K562 (cell line): ENCODE results near the gene TNFAIP8L1. TPM values are rescaled to one million over a fixed set of nuclear protein-coding genes. Genes with fewer than 3 reads are reported as not detected.

Source experiments
- ATAC-seq: fragments of 200-7000 bp; cut with Tn5 transposase; 3 replicates; pipeline ENCODE4 v1.9.1; 2020; ENCODE audit warnings: moderate library complexity
- BruUV-seq: library from RNA; stranded (reverse); fragments of 400-500 nt; replicated peaks from 2 replicates; lab custom pipeline; 2021; lab: Mats Ljungman, UMichigan
- CTCF ChIA-PET: fragments of 300-600 bp; formaldehyde crosslinking; extraction: SDS; loops from one replicate; lab custom pipeline; 2021; ENCODE audit warnings: low intra/inter-chr PET ratio; lab: Yijun Ruan, JAX
- POLR2A ChIA-PET: fragments of 300-600, 350-650 bp; sonication (Branson Sonifier 250); formaldehyde crosslinking; extraction: SDS; loops from one replicate; lab custom pipeline; 2021; ENCODE audit warnings: antibody characterized with exemption, inconsistent platforms; lab: Yijun Ruan, JAX
- DNase-seq, 4 experiments: peaks; one replicate each; pipeline versions ENCODE4 v3.0.0 to v3.0.0-alpha.2; 2011 to 2018; ENCODE audit warnings: low spot score in 3 of 4, mixed read lengths in 3 of 4; ENCODE audit errors: extremely low read depth in 1 of 4
- FAIRE-seq: peaks from 2 replicates; lab custom pipeline; 2011; peaks lifted over from hg19 to GRCh38; lab: Jason Lieb, UNC
- H2AFZ ChIP-seq: 2 replicates; pipeline ENCODE4 v1.6.0; 2011; ENCODE audit warnings: low read depth, low read length, control low read depth, inconsistent platforms
- H3K27ac ChIP-seq: fragments of 200-600 bp; 3 replicates; pipeline ENCODE4 v1.8.0; 2011; ENCODE audit warnings: low read depth, mild to moderate bottlenecking, control low read depth, inconsistent platforms, low read length, moderate library complexity, mixed read lengths; ENCODE audit errors: extremely low read depth
- H3K27me3 ChIP-seq, 2 experiments: fragments of 300-600 bp in 1 of 2; 2 replicates in 1 of 2; 3 replicates in 1 of 2; pipeline versions ENCODE4 v1.6.0 to v1.8.0; 2011; ENCODE audit warnings: inconsistent platforms in 2 of 2, low read length in 2 of 2, mild to moderate bottlenecking in 1 of 2, mixed read lengths in 1 of 2, moderate library complexity in 1 of 2; ENCODE audit not compliant: control insufficient read depth in 2 of 2, insufficient read depth in 2 of 2
- H3K36me3 ChIP-seq: fragments of 300-600 bp; 3 replicates; pipeline ENCODE4 v1.8.0; 2011; ENCODE audit warnings: mild to moderate bottlenecking, low read length, inconsistent platforms; ENCODE audit not compliant: control insufficient read depth, insufficient read depth
- H3K4me1 ChIP-seq, 2 experiments: fragments of 200-600 bp in 1 of 2; replicated peaks in 1 of 2; 2 replicates in 1 of 2; 3 replicates in 1 of 2; pipeline versions ENCODE4 v1.5.1 to v1.8.0; 2011; ENCODE audit warnings: inconsistent platforms in 2 of 2, low read length in 2 of 2, mild to moderate bottlenecking in 1 of 2, mixed read lengths in 1 of 2, moderate library complexity in 1 of 2; ENCODE audit not compliant: control insufficient read depth in 2 of 2, insufficient read depth in 2 of 2
- H3K4me2 ChIP-seq: 2 replicates; pipeline ENCODE4 v1.6.1; 2011; ENCODE audit warnings: low read length, control low read depth, inconsistent platforms, mixed read lengths; ENCODE audit not compliant: insufficient read depth
- H3K4me3 ChIP-seq: fragments of 200-600 bp; sonication (generic), shearing (Covaris generic); 2 replicates; pipeline ENCODE4 v1.5.1; 2016; ENCODE audit warnings: control low read depth, inconsistent platforms
- H3K79me2 ChIP-seq: fragments of 200-600 bp; 3 replicates; pipeline ENCODE4 v1.8.0; 2011; ENCODE audit warnings: low read length, inconsistent platforms; ENCODE audit not compliant: control insufficient read depth, insufficient read depth
- H3K9ac ChIP-seq, 2 experiments: 2 replicates each; pipeline versions ENCODE4 v1.6.0 to v1.6.1; 2011; ENCODE audit warnings: low read depth in 2 of 2, low read length in 2 of 2, control low read depth in 1 of 2, inconsistent platforms in 1 of 2, mild to moderate bottlenecking in 1 of 2, mixed read lengths in 1 of 2; ENCODE audit not compliant: insufficient read depth in 1 of 2
- H3K9me1 ChIP-seq: one replicate; pipeline ENCODE4 v1.6.0; 2011; ENCODE audit warnings: inconsistent platforms, mild to moderate bottlenecking, low read length, moderate library complexity; ENCODE audit not compliant: control insufficient read depth, insufficient read depth
- H3K9me3 ChIP-seq: replicated peaks from 2 replicates; pipeline ENCODE4 v1.5.1; 2011; ENCODE audit warnings: low read depth, low read length, inconsistent platforms; ENCODE audit not compliant: control insufficient read depth, insufficient read depth
- H4K20me1 ChIP-seq: replicated peaks from 2 replicates; pipeline ENCODE4 v1.6.1; 2011; ENCODE audit warnings: low read length, inconsistent platforms, mixed read lengths; ENCODE audit not compliant: control insufficient read depth, insufficient read depth
- CBX1 ChIP-seq: sonication (generic); IDR thresholded peaks from 2 replicates; pipeline ENCODE4 v1.6.1; 2016; ENCODE audit warnings: antibody characterized with exemption, low read depth, mild to moderate bottlenecking
- CXXC5 ChIP-seq: fragments of 250-450 bp; sonication (Bioruptor Pico); IDR thresholded peaks from 2 replicates; pipeline ENCODE4 v1.8.0; 2022; ENCODE audit warnings: inconsistent platforms, mild to moderate bottlenecking, moderate library complexity
- FOXK2 ChIP-seq, 2 experiments: fragments of 450-650 bp; IDR thresholded peaks in 1 of 2; conservative IDR thresholded peaks in 1 of 2; 2 replicates each; pipeline ENCODE4 v1.6.1; 2016; ENCODE audit warnings: low read depth in 2 of 2, mild to moderate bottlenecking in 1 of 2
- IRF2 ChIP-seq: sonication (generic); formaldehyde crosslinking; IDR thresholded peaks from 2 replicates; pipeline ENCODE4 v1.8.1; 2022; ENCODE audit warnings: mild to moderate bottlenecking, missing genetic modification reagents
- NFIX ChIP-seq: fragments of 250-450 bp; sonication (Bioruptor Pico); IDR thresholded peaks from 2 replicates; pipeline ENCODE4 v1.4.0; 2020; ENCODE audit warnings: low read depth, mild to moderate bottlenecking, moderate library complexity
- POLR2G ChIP-seq: fragments of 200-400 bp; formaldehyde crosslinking; IDR thresholded peaks from 2 replicates; pipeline ENCODE4 v1.6.1; 2017; ENCODE audit warnings: low read depth, mild to moderate bottlenecking, antibody characterized with exemption, low read length, moderate library complexity
- SMARCB1 ChIP-seq: IDR thresholded peaks from 2 replicates; pipeline ENCODE4 v1.6.1; 2011; ENCODE audit warnings: improper control_type of control experiment, low read depth; ENCODE audit not compliant: insufficient read length
- SMC3 ChIP-seq: conservative IDR thresholded peaks from 2 replicates; pipeline ENCODE4 v1.6.1; 2011; ENCODE audit warnings: low read depth, low read length, improper control_type of control experiment; ENCODE audit not compliant: insufficient read depth
- SP1 ChIP-seq: sonication (generic); formaldehyde crosslinking; IDR thresholded peaks from 2 replicates; pipeline ENCODE4 v1.8.1; 2022; ENCODE audit warnings: mild to moderate bottlenecking, missing genetic modification reagents
- ZBTB17 ChIP-seq: fragments of 450-650 bp; formaldehyde crosslinking; IDR thresholded peaks from 2 replicates; pipeline ENCODE4 v1.4.0; 2020; ENCODE audit warnings: mild to moderate bottlenecking
- WGBS: fragments of 100-300 bp; shearing (Covaris generic); methylation state at CpG from one replicate; pipeline ENCODE4 v1.1.6; 2016; ENCODE audit warnings: low coverage, mixed read lengths; ENCODE audit not compliant: insufficient coverage; ENCODE audit errors: missing lambda C conversion rate; 5-methylcytosine and 5-hydroxymethylcytosine counted together
- in situ Hi-C: fragments of 300-500 bp; cut with MboI; formaldehyde crosslinking; loops from 4 replicates; pipeline ENCODE4 v1.15.0; 2018; ENCODE audit warnings: inconsistent platforms, mixed read lengths
- intact Hi-C: fragments of 100-400 bp; cut with micrococcal nuclease; formaldehyde crosslinking; loops from 2 replicates; pipeline ENCODE4 v1.14.2; 2022
- polyA plus RNA-seq, 8 experiments: library from polyadenylated mRNA; depleted of rRNA in 4 of 8; stranded (reverse) in 5 of 8; unstranded in 3 of 8; fragments of >200 nt; fragmentation: Nextera tagmentation in 2 of 8; fragmentation: Illumina TruSeq in 1 of 8; extraction: Ambion mirVana in 2 of 8; extraction: Trizol in 1 of 8; gene quantifications; 2 replicates each; pipeline versions ENCODE4 v1.2.1 to v1.2.3, GENCODE V29; 2011 to 2014; ENCODE audit warnings: inconsistent platforms in 1 of 8, missing spikeins in 1 of 8
- total RNA-seq, 7 experiments: library from RNA; depleted of rRNA in 6 of 7; stranded (reverse); fragments of >200 nt in 6 of 7; fragmentation: Illumina TruSeq in 2 of 7; extraction: Trizol in 2 of 7; gene quantifications; 2 replicates each; pipeline versions ENCODE4 v1.2.1 to v1.2.3, GENCODE V29; 2011 to 2021; ENCODE audit warnings: low replicate concordance in 1 of 7
- TF ChIP-seq, protein P1 (sequence below): IDR thresholded peaks from 3 replicates; pipeline ENCODE4 v1.6.1; 2011; ENCODE audit warnings: borderline replicate concordance, mild to moderate bottlenecking, moderate library complexity; ENCODE audit not compliant: insufficient read length; ENCODE audit errors: extremely low read depth
- TF ChIP-seq, protein P2 (sequence below): fragments of 250-450 bp; sonication (Bioruptor Pico); IDR thresholded peaks from 2 replicates; pipeline ENCODE4 v1.5.0; 2020; ENCODE audit warnings: mild to moderate bottlenecking
- TF ChIP-seq, protein P3 (sequence below), 3 experiments: fragments of 200-800 bp in 1 of 3; sonication (Bioruptor generic) in 1 of 3; sonication (generic) in 1 of 3; formaldehyde crosslinking in 1 of 3; IDR thresholded peaks; 2 replicates each; pipeline versions ENCODE4 v1.6.1 to v1.8.0; 2016 to 2022; ENCODE audit warnings: mild to moderate bottlenecking in 2 of 3, missing compliant biosample characterization in 2 of 3, missing genetic modification characterization in 2 of 3, missing genetic modification reagents in 1 of 3
- TF ChIP-seq, protein P4 (sequence below): fragments of 450-650 bp; formaldehyde crosslinking; IDR thresholded peaks from 2 replicates; pipeline ENCODE4 v1.4.0; 2022; ENCODE audit warnings: mild to moderate bottlenecking, moderate library complexity

Gene TNFAIP8L1
- total and polyA plus RNA-seq, 9 of the 15 experiments (the other 6 are each of a cell fraction or from before 2014, with no cell fraction given), result 0.69 to 9.3 (median 4.9) TPM

DNA sequence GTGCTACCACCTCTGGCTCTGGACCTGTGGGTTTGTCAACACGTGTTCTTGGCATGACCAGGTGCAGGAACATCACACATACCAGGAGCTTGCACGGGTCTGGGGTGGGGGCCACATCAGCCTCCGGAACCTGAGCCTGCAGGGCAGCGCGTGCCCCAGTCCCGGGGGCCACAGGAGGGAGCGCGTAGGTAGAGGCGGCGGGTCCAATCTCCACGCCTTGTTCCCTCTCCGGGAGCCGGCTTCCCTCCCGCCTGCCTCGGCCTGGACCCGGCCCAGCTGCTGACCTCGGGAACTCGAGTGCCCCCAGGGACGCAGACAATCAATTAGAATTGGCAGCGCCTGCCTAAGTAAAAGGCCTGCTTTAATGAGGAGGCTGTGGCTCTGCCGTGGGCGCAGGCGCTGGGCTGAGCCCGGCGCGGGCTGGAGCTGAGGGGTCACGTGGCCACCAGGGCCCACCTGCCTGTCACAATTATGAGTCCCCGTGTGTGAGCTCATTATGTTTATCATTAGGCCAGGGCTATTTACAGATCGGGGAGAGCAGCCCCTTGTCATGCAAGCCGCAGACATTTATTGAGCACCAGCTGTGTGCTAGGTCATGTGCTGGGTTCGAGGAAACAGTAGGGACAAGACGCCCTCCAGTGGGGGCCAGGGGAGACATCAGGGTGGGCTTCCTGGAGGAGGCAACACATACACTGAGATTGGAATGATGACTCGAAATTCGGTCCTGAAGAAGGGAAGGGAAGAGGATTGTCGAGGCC is 32.2 kb upstream of the TNFAIP8L1 start:
- BruUV-seq, result no TSS peak
- ATAC-seq (peak; percentile 68), FAIRE-seq (peak; percentile 6), DNase-seq (peak in 3 of 4 experiments; percentile 39 to 57 (median 55))
- Histone ChIP-seq H3K9me1 (no peaks in the 10 kb centered on the region), H3K4me3 (no peak overlapping the region), H4K20me1 (no peaks in the 10 kb centered on the region), H3K27ac (no peak overlapping the region), H3K4me1 (peaks cover 5 to 12% of the 10 kb centered on the region in 2 experiments; a peak in 3 of 5 replicates), H3K4me2 (peak overlapping the region; percentile 44), H3K36me3 (no peaks in the 10 kb centered on the region), H3K9ac (peak overlapping the region in 1 of 2 experiments; percentile 81; a peak in 2 of 4 replicates), H3K9me3 (no peaks in the 10 kb centered on the region), H3K27me3 (peaks cover 0 to 3% of the 10 kb centered on the region in 2 experiments; a peak in 1 of 5 replicates), H3K79me2 (no peaks in the 10 kb centered on the region), H2AFZ (peak overlapping the region; percentile 75)
- intact Hi-C loops, result no loop called here
- in situ Hi-C loops, result no loop called here
- CTCF ChIA-PET, result no interaction called here
- POLR2A ChIA-PET, result interaction anchor here (0.5 to 1.1 kb wide), 4 partner anchors 10 to 36 kb away, joined by 3 to 6 read pairs (median 4); no protein-coding TSS in a partner anchor
- 12% methylated on average over 33 of the region's 35 CpGs for WGBS
- TF ChIP-seq, protein P1, sequence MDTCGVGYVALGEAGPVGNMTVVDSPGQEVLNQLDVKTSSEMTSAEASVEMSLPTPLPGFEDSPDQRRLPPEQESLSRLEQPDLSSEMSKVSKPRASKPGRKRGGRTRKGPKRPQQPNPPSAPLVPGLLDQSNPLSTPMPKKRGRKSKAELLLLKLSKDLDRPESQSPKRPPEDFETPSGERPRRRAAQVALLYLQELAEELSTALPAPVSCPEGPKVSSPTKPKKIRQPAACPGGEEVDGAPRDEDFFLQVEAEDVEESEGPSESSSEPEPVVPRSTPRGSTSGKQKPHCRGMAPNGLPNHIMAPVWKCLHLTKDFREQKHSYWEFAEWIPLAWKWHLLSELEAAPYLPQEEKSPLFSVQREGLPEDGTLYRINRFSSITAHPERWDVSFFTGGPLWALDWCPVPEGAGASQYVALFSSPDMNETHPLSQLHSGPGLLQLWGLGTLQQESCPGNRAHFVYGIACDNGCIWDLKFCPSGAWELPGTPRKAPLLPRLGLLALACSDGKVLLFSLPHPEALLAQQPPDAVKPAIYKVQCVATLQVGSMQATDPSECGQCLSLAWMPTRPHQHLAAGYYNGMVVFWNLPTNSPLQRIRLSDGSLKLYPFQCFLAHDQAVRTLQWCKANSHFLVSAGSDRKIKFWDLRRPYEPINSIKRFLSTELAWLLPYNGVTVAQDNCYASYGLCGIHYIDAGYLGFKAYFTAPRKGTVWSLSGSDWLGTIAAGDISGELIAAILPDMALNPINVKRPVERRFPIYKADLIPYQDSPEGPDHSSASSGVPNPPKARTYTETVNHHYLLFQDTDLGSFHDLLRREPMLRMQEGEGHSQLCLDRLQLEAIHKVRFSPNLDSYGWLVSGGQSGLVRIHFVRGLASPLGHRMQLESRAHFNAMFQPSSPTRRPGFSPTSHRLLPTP, result peak; percentile 40
- TF ChIP-seq ZBTB17 (CRISPR knock-in tag), result no peak
- TF ChIP-seq SP1, result no peak
- TF ChIP-seq, protein P2, sequence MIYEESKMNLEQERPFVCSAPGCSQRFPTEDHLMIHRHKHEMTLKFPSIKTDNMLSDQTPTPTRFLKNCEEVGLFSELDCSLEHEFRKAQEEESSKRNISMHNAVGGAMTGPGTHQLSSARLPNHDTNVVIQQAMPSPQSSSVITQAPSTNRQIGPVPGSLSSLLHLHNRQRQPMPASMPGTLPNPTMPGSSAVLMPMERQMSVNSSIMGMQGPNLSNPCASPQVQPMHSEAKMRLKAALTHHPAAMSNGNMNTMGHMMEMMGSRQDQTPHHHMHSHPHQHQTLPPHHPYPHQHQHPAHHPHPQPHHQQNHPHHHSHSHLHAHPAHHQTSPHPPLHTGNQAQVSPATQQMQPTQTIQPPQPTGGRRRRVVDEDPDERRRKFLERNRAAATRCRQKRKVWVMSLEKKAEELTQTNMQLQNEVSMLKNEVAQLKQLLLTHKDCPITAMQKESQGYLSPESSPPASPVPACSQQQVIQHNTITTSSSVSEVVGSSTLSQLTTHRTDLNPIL (CRISPR knock-in tag), result no peak
- no peak for TF ChIP-seq POLR2G
- TF ChIP-seq FOXK2 (conservative IDR thresholded peaks at IDR 0.05 in 1 of 2, IDR thresholded peaks at IDR 0.05 in 1 of 2; ENCODE audit: low read depth in 2 of 2), result no peak
- TF ChIP-seq CBX1, result peak; percentile 52; the same call in 1 of the 2 replicates
- TF ChIP-seq NFIX (CRISPR knock-in tag), result no peak
- TF ChIP-seq, protein P3, sequence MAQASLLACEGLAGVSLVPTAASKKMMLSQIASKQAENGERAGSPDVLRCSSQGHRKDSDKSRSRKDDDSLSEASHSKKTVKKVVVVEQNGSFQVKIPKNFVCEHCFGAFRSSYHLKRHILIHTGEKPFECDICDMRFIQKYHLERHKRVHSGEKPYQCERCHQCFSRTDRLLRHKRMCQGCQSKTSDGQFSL (CRISPR knock-in tag; IDR thresholded peaks at IDR 0.05), result no peak
- TF ChIP-seq, protein P3 (tag; IDR thresholded peaks at IDR 0.05), result no peak
- TF ChIP-seq CXXC5, result no peak
- TF ChIP-seq SMARCB1, result no peak
- no peak for TF ChIP-seq SMC3
- no peak for TF ChIP-seq IRF2
- TF ChIP-seq, protein P4, sequence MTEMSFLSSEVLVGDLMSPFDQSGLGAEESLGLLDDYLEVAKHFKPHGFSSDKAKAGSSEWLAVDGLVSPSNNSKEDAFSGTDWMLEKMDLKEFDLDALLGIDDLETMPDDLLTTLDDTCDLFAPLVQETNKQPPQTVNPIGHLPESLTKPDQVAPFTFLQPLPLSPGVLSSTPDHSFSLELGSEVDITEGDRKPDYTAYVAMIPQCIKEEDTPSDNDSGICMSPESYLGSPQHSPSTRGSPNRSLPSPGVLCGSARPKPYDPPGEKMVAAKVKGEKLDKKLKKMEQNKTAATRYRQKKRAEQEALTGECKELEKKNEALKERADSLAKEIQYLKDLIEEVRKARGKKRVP (CRISPR knock-in tag), result no peak
